ENCODE data around the gene RAPGEF4.

GRCh38 chr2:172999641-173000386 is 264.2 kb downstream of the RAPGEF4 start:
- TF ChIP-seq CTCF (conservative IDR thresholded peaks at IDR 0.05; ENCODE audit: low read length) (no peak), EZH2phosphoT487 (IDR thresholded peaks at IDR 0.05; ENCODE audit: borderline replicate concordance) (no peak)
